Measurements from ENCODE around the gene PIK3C2G.

PIK3C2G gene

GRCh38 chr12:18427520-18427919 lies 166.2 kb downstream of the PIK3C2G start:
- DNase-seq, result no peak

GRCh38 chr12:18428416-18428815 lies 167.1 kb downstream of the PIK3C2G start:
- DNase-seq, result no peak

- DNase-seq, result no peak
Observed at GRCh38 chr12:18429366-18429765, 168.0 kb downstream of the PIK3C2G start.

- peak; percentile 34 for DNase-seq
Observed at GRCh38 chr12:18430425-18431048, 169.2 kb downstream of the PIK3C2G start.

- DNase-seq, result no peak
Observed at GRCh38 chr12:18431771-18432170, 170.5 kb downstream of the PIK3C2G start.

- DNase-seq, result no peak
Observed at GRCh38 chr12:18432206-18432605, 170.9 kb downstream of the PIK3C2G start.

- no peak for DNase-seq
Observed at GRCh38 chr12:18436170-18436569, 174.9 kb downstream of the PIK3C2G start.

- DNase-seq, result no peak
Observed at GRCh38 chr12:18439541-18439940, 178.2 kb downstream of the PIK3C2G start.

- no peak for DNase-seq
Observed at GRCh38 chr12:18443768-18444437, 182.6 kb downstream of the PIK3C2G start.

- DNase-seq, result peak; percentile 88
Observed at GRCh38 chr12:18446061-18446644, 184.8 kb downstream of the PIK3C2G start.

GRCh38 chr12:18454330-18454729 lies 193.0 kb downstream of the PIK3C2G start:
- no peak for DNase-seq

- DNase-seq, result no peak
Observed at GRCh38 chr12:18456344-18456743, 195.0 kb downstream of the PIK3C2G start.

- DNase-seq, result no peak
Observed at GRCh38 chr12:18457362-18457761, 196.0 kb downstream of the PIK3C2G start.

- no peak for DNase-seq
Observed at GRCh38 chr12:18461758-18462157, 200.4 kb downstream of the PIK3C2G start.

- no peak for DNase-seq
Observed at GRCh38 chr12:18462442-18462841, 201.1 kb downstream of the PIK3C2G start.

- DNase-seq, result no peak
Observed at GRCh38 chr12:18467620-18468245, 206.4 kb downstream of the PIK3C2G start.

GRCh38 chr12:18468246-18469075 lies 207.1 kb downstream of the PIK3C2G start:
- DNase-seq, result no peak

GRCh38 chr12:18470251-18470650 lies 208.9 kb downstream of the PIK3C2G start:
- no peak for DNase-seq

GRCh38 chr12:18472304-18472703 lies 211.0 kb downstream of the PIK3C2G start:
- no peak for DNase-seq

- DNase-seq, result no peak
Observed at GRCh38 chr12:18472806-18473205, 211.5 kb downstream of the PIK3C2G start.

GRCh38 chr12:18476861-18477260 lies 215.5 kb downstream of the PIK3C2G start:
- no peak for DNase-seq

- no peak for DNase-seq
Observed at GRCh38 chr12:18479256-18479655, 217.9 kb downstream of the PIK3C2G start.

GRCh38 chr12:18482601-18483120 lies 221.3 kb downstream of the PIK3C2G start:
- no peak for DNase-seq

Measured in NCI-H69 (cell line).